Tibial nerve (tissue), 4 donors: ENCODE data around the gene CACNG1. TPM values are rescaled to one million over a fixed set of nuclear protein-coding genes. Genes with fewer than 3 reads are reported as not detected.

Experiments used
- DNase-seq, 2 donors: peaks; one replicate each; pipeline ENCODE4 v3.0.0-alpha.2; 2019; ENCODE audit warnings: low spot score in 2 of 2
- H3K27ac ChIP-seq, 4 donors: fragments of 200-600 bp; sonication (generic) in 3 of 4; one replicate each; pipeline ENCODE4 v1.5.1; 2017 to 2019; ENCODE audit warnings: mild to moderate bottlenecking in 1 of 4
- H3K27me3 ChIP-seq, 2 donors: fragments of 200-600 bp; sonication (generic) in 1 of 2; one replicate each; pipeline versions ENCODE4 v1.5.1 to v1.6.0; 2017 to 2019
- H3K36me3 ChIP-seq, 3 donors: fragments of 200-600 bp; sonication (generic); one replicate each; pipeline ENCODE4 v1.5.1; 2018 to 2019
- H3K4me1 ChIP-seq, 4 donors: fragments of 200-600 bp; sonication (generic) in 3 of 4; one replicate each; pipeline ENCODE4 v1.5.1; 2017 to 2019
- H3K4me3 ChIP-seq, 4 donors: fragments of 200-600 bp; sonication (generic) in 3 of 4; one replicate each; pipeline ENCODE4 v1.5.1; 2017 to 2019; ENCODE audit warnings: mild to moderate bottlenecking in 1 of 4, moderate library complexity in 1 of 4
- H3K9me3 ChIP-seq, 4 donors: fragments of 200-600 bp; sonication (generic) in 3 of 4; one replicate each; pipeline ENCODE4 v1.5.1; 2017 to 2019
- CTCF ChIP-seq, 5 experiments: fragments of 200-600 bp in 3 of 5; fragments of 450-650 bp in 2 of 5; sonication (generic) in 3 of 5; IDR thresholded peaks; one replicate each; pipeline ENCODE4 v1.5.1; 2016 to 2019; ENCODE audit warnings: antibody characterized with exemption in 5 of 5, mild to moderate bottlenecking in 3 of 5, moderate library complexity in 2 of 5
- EP300 ChIP-seq, 2 donors: sonication (generic); formaldehyde crosslinking; IDR thresholded peaks; one replicate each; pipeline ENCODE4 v1.6.1; 2017; ENCODE audit warnings: antibody characterized with exemption in 2 of 2, mild to moderate bottlenecking in 1 of 2
- POLR2A ChIP-seq, 2 donors: fragments of 450-650 bp; IDR thresholded peaks; one replicate each; pipeline ENCODE4 v1.6.1; 2017; ENCODE audit warnings: antibody characterized with exemption in 2 of 2, mild to moderate bottlenecking in 2 of 2, moderate library complexity in 2 of 2
- WGBS, 2 donors: methylation state at CpG; one replicate each; pipeline ENCODE4 v1.1.5; 2018; 5-methylcytosine and 5-hydroxymethylcytosine counted together
- total RNA-seq, 4 donors: library from RNA; depleted of rRNA; stranded (reverse); fragments of >200 nt; gene quantifications; one replicate each; pipeline ENCODE4 v1.1.0, GENCODE V29; 2016

CACNG1 gene
- total RNA-seq, 4 donors from 2014 or later = not detected

- no peaks in the 10 kb centered on the region for H3K27me3 ChIP-seq
- H3K4me3 ChIP-seq = no peak overlapping the region
- H3K9me3 ChIP-seq = no peaks in the 10 kb centered on the region
- WGBS, 2 donors = 67 to 71% methylated on average over 11 of the region's 11 CpGs
- no peaks in the 10 kb centered on the region for H3K36me3 ChIP-seq
- DNase-seq = no peak
- TF ChIP-seq EP300 (IDR thresholded peaks at IDR 0.05) (no peak), CTCF (IDR thresholded peaks at IDR 0.05) (no peak), POLR2A (IDR thresholded peaks at IDR 0.05) (no peak)
- no peak overlapping the region for H3K27ac ChIP-seq
- peaks cover 0 to 10% (median 0%) of the 10 kb centered on the region in 4 donors for H3K4me1 ChIP-seq
Measured at GRCh38 chr17:67020293-67020766, 24.0 kb upstream of the CACNG1 start.

GRCh38 chr17:67021196-67021595 lies 23.2 kb upstream of the CACNG1 start:
- H3K9me3 ChIP-seq = no peaks in the 10 kb centered on the region
- H3K27ac ChIP-seq = no peak overlapping the region
- no peaks in the 10 kb centered on the region for H3K27me3 ChIP-seq
- 83 to 89% methylated on average over 5 to 7 of the region's 7 CpGs for WGBS, 2 donors
- no peak for DNase-seq
- H3K36me3 ChIP-seq = no peaks in the 10 kb centered on the region
- peaks cover 0 to 10% (median 0%) of the 10 kb centered on the region in 4 donors for H3K4me1 ChIP-seq
- TF ChIP-seq EP300 (IDR thresholded peaks at IDR 0.05) (no peak), CTCF (IDR thresholded peaks at IDR 0.05) (no peak), POLR2A (IDR thresholded peaks at IDR 0.05) (no peak)
- H3K4me3 ChIP-seq = no peak overlapping the region

- Histone ChIP-seq H3K9me3 (no peaks in the 10 kb centered on the region), H3K27me3 (no peaks in the 10 kb centered on the region), H3K27ac (no peak overlapping the region), H3K36me3 (no peaks in the 10 kb centered on the region), H3K4me3 (no peak overlapping the region), H3K4me1 (peaks cover 0 to 10% (median 0%) of the 10 kb centered on the region in 4 donors)
- no peak for TF ChIP-seq CTCF (IDR thresholded peaks at IDR 0.05)
- 65 to 73% methylated on average over 16 of the region's 16 CpGs for WGBS, 2 donors
- no peak for DNase-seq
Measured at GRCh38 chr17:67021743-67022450, 22.5 kb upstream of the CACNG1 start.

- Histone ChIP-seq H3K27ac (no peak overlapping the region), H3K27me3 (no peaks in the 10 kb centered on the region), H3K9me3 (no peaks in the 10 kb centered on the region), H3K4me3 (no peak overlapping the region), H3K36me3 (no peaks in the 10 kb centered on the region), H3K4me1 (peaks cover 0 to 10% (median 0%) of the 10 kb centered on the region in 4 donors)
- DNase-seq = no peak
- no peak for TF ChIP-seq CTCF (IDR thresholded peaks at IDR 0.05)
- TF ChIP-seq POLR2A (IDR thresholded peaks at IDR 0.05) = no peak
- TF ChIP-seq EP300 (IDR thresholded peaks at IDR 0.05) = no peak
- WGBS, 2 donors = 38 to 56% methylated on average over 4 to 12 of the region's 12 CpGs
Measured at GRCh38 chr17:67022451-67022810, 21.9 kb upstream of the CACNG1 start.

GRCh38 chr17:67024736-67025135 lies 19.6 kb upstream of the CACNG1 start:
- TF ChIP-seq CTCF (IDR thresholded peaks at IDR 0.05) (no peak), EP300 (IDR thresholded peaks at IDR 0.05) (no peak), POLR2A (IDR thresholded peaks at IDR 0.05) (no peak)
- no peaks in the 10 kb centered on the region for H3K36me3 ChIP-seq
- no peak overlapping the region for H3K4me3 ChIP-seq
- 86 to 91% methylated on average over 9 to 12 of the region's 17 CpGs for WGBS, 2 donors
- H3K27me3 ChIP-seq = no peaks in the 10 kb centered on the region
- DNase-seq = no peak
- H3K27ac ChIP-seq = no peak overlapping the region
- H3K9me3 ChIP-seq = no peaks in the 10 kb centered on the region
- H3K4me1 ChIP-seq = peaks cover 0 to 7% (median 0%) of the 10 kb centered on the region in 4 donors
